Amniotic epithelial cell (primary cell): ENCODE results near the gene RNF223.
"Not testable (repeated sequence)": the region's sequence is repeated elsewhere in the genome, so short reads cannot be mapped to it uniquely, and the experiment has no call there.

ENCODE experiments used
- DNase-seq: peaks from one replicate; pipeline ENCODE4 v3.0.0-alpha.2; 2010; ENCODE audit warnings: low read depth

The RNF223 gene

GRCh38 chr1:1059494-1060280 lies 14.4 kb downstream of the RNF223 start:
- DNase-seq = peak; percentile 41

- DNase-seq = no peak
Observed at GRCh38 chr1:1058921-1059493, 15.1 kb downstream of the RNF223 start.

- no peak for DNase-seq
Observed at GRCh38 chr1:1058088-1058905, 15.8 kb downstream of the RNF223 start.

- DNase-seq = not testable (repeated sequence)
Observed at GRCh38 chr1:1057769-1058087, 16.4 kb downstream of the RNF223 start.

- no peak for DNase-seq
Observed at GRCh38 chr1:1055841-1056736, 18.0 kb downstream of the RNF223 start.

GRCh38 chr1:1054971-1055370 lies 19.1 kb downstream of the RNF223 start:
- no peak for DNase-seq

GRCh38 chr1:1054099-1054700 lies 19.9 kb downstream of the RNF223 start:
- DNase-seq = no peak

GRCh38 chr1:1053682-1054081 lies 20.4 kb downstream of the RNF223 start:
- no peak for DNase-seq

- DNase-seq = no peak
Observed at GRCh38 chr1:1053022-1053421, 21.1 kb downstream of the RNF223 start.

- no peak for DNase-seq
Observed at GRCh38 chr1:1052003-1052840, 21.9 kb downstream of the RNF223 start.

GRCh38 chr1:1051127-1051810 lies 22.8 kb downstream of the RNF223 start:
- no peak for DNase-seq

GRCh38 chr1:1050577-1051052 lies 23.5 kb downstream of the RNF223 start:
- no peak for DNase-seq

- DNase-seq = no peak
Observed at GRCh38 chr1:1049318-1050165, 24.6 kb downstream of the RNF223 start.

GRCh38 chr1:1048765-1049164 lies 25.3 kb downstream of the RNF223 start:
- DNase-seq = no peak

GRCh38 chr1:1047963-1048362 lies 26.1 kb downstream of the RNF223 start:
- no peak for DNase-seq

GRCh38 chr1:1047407-1047806 lies 26.7 kb downstream of the RNF223 start:
- DNase-seq = no peak

GRCh38 chr1:1046767-1047166 lies 27.3 kb downstream of the RNF223 start:
- no peak for DNase-seq

GRCh38 chr1:1046243-1046642 lies 27.9 kb downstream of the RNF223 start:
- DNase-seq = no peak

GRCh38 chr1:1045129-1045528 lies 29.0 kb downstream of the RNF223 start:
- no peak for DNase-seq
